Keratinocyte (primary cell): ENCODE data around the gene FBXO42. TPM values are rescaled to one million over a fixed set of nuclear protein-coding genes. Genes with fewer than 3 reads are reported as not detected.

Source experiments
- DNase-seq: peaks from one replicate; pipeline ENCODE4 v3.0.0-alpha.2; 2011; ENCODE audit warnings: low read depth, missing footprints, low spot score
- FAIRE-seq: peaks from 2 replicates; lab custom pipeline; 2011; peaks lifted over from hg19 to GRCh38; lab: Jason Lieb, UNC
- H2AFZ ChIP-seq: 2 replicates; pipeline ENCODE4 v1.6.0; 2012; ENCODE audit warnings: low read length, control low read depth, inconsistent platforms; ENCODE audit not compliant: control insufficient read depth
- H3K27ac ChIP-seq: 2 replicates; pipeline ENCODE4 v1.5.1; 2011; ENCODE audit warnings: low read length; ENCODE audit not compliant: control insufficient read depth, insufficient read depth
- H3K27me3 ChIP-seq: 3 replicates; pipeline ENCODE4 v1.6.0; 2011; ENCODE audit warnings: low read length; ENCODE audit not compliant: control insufficient read depth, insufficient read depth; ENCODE audit errors: extremely low read depth
- H3K36me3 ChIP-seq, 2 experiments: 2 replicates in 1 of 2; 3 replicates in 1 of 2; pipeline ENCODE4 v1.5.1; 2011; ENCODE audit warnings: low read length in 2 of 2, mild to moderate bottlenecking in 1 of 2; ENCODE audit not compliant: control insufficient read depth in 2 of 2, insufficient read depth in 2 of 2; ENCODE audit errors: extremely low read depth in 1 of 2
- H3K4me1 ChIP-seq: 3 replicates; pipeline ENCODE4 v1.5.1; 2011; ENCODE audit warnings: low read length; ENCODE audit not compliant: control insufficient read depth, insufficient read depth; ENCODE audit errors: extremely low read depth
- H3K4me2 ChIP-seq: 3 replicates; pipeline ENCODE4 v1.6.0; 2011; ENCODE audit warnings: low read depth, low read length; ENCODE audit not compliant: control insufficient read depth, insufficient read depth; ENCODE audit errors: extremely low read depth
- H3K4me3 ChIP-seq, 3 experiments: fragments of 200-600 bp in 1 of 3; sonication (generic) in 1 of 3; 2 replicates in 2 of 3; 3 replicates in 1 of 3; pipeline ENCODE4 v1.5.1; 2011 to 2016; ENCODE audit warnings: low read length in 3 of 3, mild to moderate bottlenecking in 3 of 3, control low read depth in 2 of 3, inconsistent platforms in 1 of 3, low read depth in 1 of 3, mixed read lengths in 1 of 3, mixed run types in 1 of 3, moderate library complexity in 1 of 3; ENCODE audit not compliant: control insufficient read depth in 2 of 3, insufficient read depth in 2 of 3; ENCODE audit errors: extremely low read depth in 1 of 3
- H3K79me2 ChIP-seq: 2 replicates; pipeline ENCODE4 v1.6.0; 2012; ENCODE audit warnings: low read length; ENCODE audit not compliant: control insufficient read depth, insufficient read depth
- H3K9ac ChIP-seq: 3 replicates; pipeline ENCODE4 v1.6.0; 2011; ENCODE audit warnings: low read length; ENCODE audit not compliant: control insufficient read depth, insufficient read depth; ENCODE audit errors: extremely low read depth
- H3K9me1 ChIP-seq: 3 replicates; pipeline ENCODE4 v1.6.0; 2011; ENCODE audit warnings: low read length; ENCODE audit not compliant: control insufficient read depth, insufficient read depth; ENCODE audit errors: extremely low read depth
- H3K9me3 ChIP-seq: 2 replicates; pipeline ENCODE4 v1.5.1; 2012; ENCODE audit warnings: low read depth, low read length; ENCODE audit not compliant: control insufficient read depth
- H4K20me1 ChIP-seq: 3 replicates; pipeline ENCODE4 v1.6.0; 2011; ENCODE audit warnings: low read length; ENCODE audit not compliant: control insufficient read depth, insufficient read depth; ENCODE audit errors: extremely low read depth
- CTCF ChIP-seq, 3 experiments: IDR thresholded peaks in 1 of 3; conservative IDR thresholded peaks in 1 of 3; optimal IDR thresholded peaks in 1 of 3; 2 replicates in 2 of 3; 3 replicates in 1 of 3; pipeline versions ENCODE3 to v1.5.1; 2011; ENCODE audit warnings: low read length in 3 of 3, mild to moderate bottlenecking in 3 of 3, moderate library complexity in 2 of 3, control low read depth in 1 of 3, inconsistent platforms in 1 of 3; ENCODE audit not compliant: insufficient read depth in 2 of 3; ENCODE audit errors: extremely low read depth in 1 of 3
- EZH2 ChIP-seq: IDR thresholded peaks from one replicate; pipeline ENCODE4 v1.6.1; 2012; ENCODE audit warnings: inconsistent platforms, mild to moderate bottlenecking, low read length, moderate library complexity
- dilution Hi-C: fragments of 300-500 bp; cut with MboI; formaldehyde crosslinking; loops from one replicate; pipeline ENCODE4 v1.7.0; 2020; ENCODE audit warnings: low sequenced_read_pairs; ENCODE audit not compliant: extremely low pct_ligation_motif_present
- polyA plus RNA-seq, 5 experiments: library from polyadenylated mRNA; depleted of rRNA in 3 of 5; stranded (reverse) in 3 of 5; stranded (forward) in 1 of 5; unstranded in 1 of 5; fragments of >200 nt; gene quantifications; 1 replicate in 1 of 5; 2 replicates in 3 of 5; 3 replicates in 1 of 5; pipeline versions ENCODE4 v1.2.1 to v1.2.3, GENCODE V29; 2011 to 2012; ENCODE audit warnings: missing spikeins in 2 of 5, low read depth in 1 of 5, low replicate concordance in 1 of 5

Gene FBXO42
- polyA plus RNA-seq, 1 donor (not counting 4 experiments of a cell fraction or from before 2014, with no cell fraction given): 14.1 TPM

GRCh38 chr1:16397120-16397519 lies 44.8 kb upstream of the FBXO42 start:
- Histone ChIP-seq H3K9me3 (no peaks in the 10 kb centered on the region), H2AFZ (no peak overlapping the region), H3K9me1 (no peaks in the 10 kb centered on the region), H3K27me3 (no peaks in the 10 kb centered on the region), H3K9ac (no peak overlapping the region), H3K27ac (no peak overlapping the region), H4K20me1 (peaks cover 19% of the 10 kb centered on the region), H3K4me2 (no peak overlapping the region), H3K36me3 (peaks cover 29 to 31% of the 10 kb centered on the region in 2 experiments), H3K4me1 (peaks cover 13% of the 10 kb centered on the region), H3K79me2 (peaks cover 25% of the 10 kb centered on the region), H3K4me3 (no peak overlapping the region)
- dilution Hi-C loops: no loop called here
- no peak for FAIRE-seq
- no peak for DNase-seq
- TF ChIP-seq CTCF (optimal IDR thresholded peaks at IDR 0.05 in 1 of 3, IDR thresholded peaks at IDR 0.05 in 1 of 3, conservative IDR thresholded peaks at IDR 0.05 in 1 of 3; ENCODE audit: extremely low read depth in 1 of 3, insufficient read depth in 2 of 3, low read length in 3 of 3): no peak
- TF ChIP-seq EZH2: no peak

- H4K20me1 ChIP-seq: peaks cover 24% of the 10 kb centered on the region
- FAIRE-seq: peak; percentile 100
- no peaks in the 10 kb centered on the region for H3K27me3 ChIP-seq
- peaks cover 29 to 31% of the 10 kb centered on the region in 2 experiments for H3K36me3 ChIP-seq
- peaks cover 2% of the 10 kb centered on the region for H3K9me1 ChIP-seq
- TF ChIP-seq CTCF (optimal IDR thresholded peaks at IDR 0.05 in 1 of 3, IDR thresholded peaks at IDR 0.05 in 1 of 3, conservative IDR thresholded peaks at IDR 0.05 in 1 of 3; ENCODE audit: extremely low read depth in 1 of 3, insufficient read depth in 2 of 3, low read length in 3 of 3) (peak in 1 of 3 experiments; percentile 3), EZH2 (no peak)
- H3K4me2 ChIP-seq: no peak overlapping the region
- no peak overlapping the region for H2AFZ ChIP-seq
- peaks cover 30% of the 10 kb centered on the region for H3K79me2 ChIP-seq
- H3K9me3 ChIP-seq: no peaks in the 10 kb centered on the region
- peak overlapping the region; percentile 28 for H3K9ac ChIP-seq
- dilution Hi-C loops: no loop called here
- peaks cover 17% of the 10 kb centered on the region for H3K4me1 ChIP-seq
- H3K4me3 ChIP-seq: no peak overlapping the region
- DNase-seq: peak; percentile 83
- H3K27ac ChIP-seq: peak overlapping the region; percentile 71
Observed at GRCh38 chr1:16396591-16396990, 44.3 kb upstream of the FBXO42 start.
